Osteoblast (primary cell): Measurements from ENCODE around the gene VWCE. TPM values are rescaled to one million over a fixed set of nuclear protein-coding genes. Genes with fewer than 3 reads are reported as not detected.
"Not testable (repeated sequence)": the region's sequence is repeated elsewhere in the genome, so short reads cannot be mapped to it uniquely, and the experiment has no call there.

ENCODE experiments used
- DNase-seq: peaks from one replicate; pipeline ENCODE4 v3.0.0; 2011; ENCODE audit warnings: low spot score, mixed read lengths; ENCODE audit not compliant: insufficient read length; ENCODE audit errors: missing footprints
- H2AFZ ChIP-seq: 2 replicates; pipeline ENCODE4 v1.6.0; 2011; ENCODE audit warnings: mild to moderate bottlenecking, low read length
- H3K27ac ChIP-seq: 2 replicates; pipeline ENCODE4 v1.5.1; 2011; ENCODE audit warnings: mild to moderate bottlenecking, low read depth, low read length, moderate library complexity
- H3K27me3 ChIP-seq: 2 replicates; pipeline ENCODE4 v1.6.0; 2012; ENCODE audit warnings: mild to moderate bottlenecking, control low read depth, inconsistent platforms, low read length, moderate library complexity; ENCODE audit not compliant: insufficient read depth
- H3K36me3 ChIP-seq: 2 replicates; pipeline ENCODE4 v1.5.1; 2011; ENCODE audit warnings: mild to moderate bottlenecking, low read length, control low read depth, moderate library complexity; ENCODE audit not compliant: insufficient read depth
- H3K4me1 ChIP-seq: 2 replicates; pipeline ENCODE4 v1.5.1; 2011; ENCODE audit warnings: mild to moderate bottlenecking, low read length, control low read depth, moderate library complexity; ENCODE audit not compliant: insufficient read depth
- H3K4me2 ChIP-seq: 2 replicates; pipeline ENCODE4 v1.6.0; 2011; ENCODE audit warnings: mild to moderate bottlenecking, low read length; ENCODE audit not compliant: insufficient read depth
- H3K4me3 ChIP-seq: fragments of 200-600 bp; sonication (generic); 3 replicates; pipeline ENCODE4 v1.5.1; 2012; ENCODE audit warnings: mild to moderate bottlenecking, low read length, inconsistent platforms; ENCODE audit not compliant: insufficient read depth
- H3K79me2 ChIP-seq: 2 replicates; pipeline ENCODE4 v1.6.0; 2012; ENCODE audit warnings: mild to moderate bottlenecking, low read length, control low read depth, inconsistent platforms; ENCODE audit not compliant: insufficient read depth
- H3K9me3 ChIP-seq: 2 replicates; pipeline ENCODE4 v1.5.1; 2011; ENCODE audit warnings: low read depth, low read length, control low read depth
- H4K20me1 ChIP-seq: 2 replicates; pipeline ENCODE4 v1.6.0; 2012; ENCODE audit warnings: mild to moderate bottlenecking, low read length, control low read depth; ENCODE audit not compliant: insufficient read depth
- total RNA-seq: library from RNA; depleted of rRNA; stranded (reverse); fragments of >200 nt; gene quantifications from 2 replicates; pipeline ENCODE4 v1.2.3, GENCODE V29; 2012

The VWCE gene
- total RNA-seq, 1 donor, result 4.7 TPM

DNA sequence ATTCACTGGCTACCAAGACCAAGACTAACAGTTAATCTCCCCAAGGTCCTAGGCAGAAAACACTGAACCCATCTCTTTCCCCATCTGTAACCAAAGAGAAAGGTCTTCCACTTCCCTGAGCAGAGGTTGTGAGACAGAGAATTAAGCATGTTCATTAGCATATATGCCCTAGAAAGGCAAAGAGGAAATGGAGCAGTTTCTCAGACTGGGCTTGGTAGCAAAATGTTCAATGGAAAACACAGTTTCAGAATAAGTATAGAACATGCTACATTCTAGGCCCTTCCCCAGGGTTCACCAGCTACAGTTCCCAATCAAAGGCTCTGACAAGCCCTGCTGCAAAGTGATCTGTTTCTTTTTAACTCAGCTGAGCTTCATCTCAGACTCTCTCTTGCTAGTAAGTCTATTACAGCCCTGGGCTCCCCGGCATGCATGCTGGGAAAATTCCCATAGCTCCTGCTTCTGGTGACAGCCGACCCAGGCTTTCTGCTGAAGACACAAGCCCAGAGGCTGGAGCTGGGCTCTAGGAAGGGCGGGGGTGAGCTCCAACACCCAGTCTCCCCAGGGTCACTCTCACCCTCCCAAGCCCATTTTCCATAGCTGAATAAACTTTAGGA lies 81.3 kb downstream of the VWCE start:
- H3K4me2 ChIP-seq, H3K27me3 ChIP-seq, H3K79me2 ChIP-seq: not testable (repeated sequence)

DNA sequence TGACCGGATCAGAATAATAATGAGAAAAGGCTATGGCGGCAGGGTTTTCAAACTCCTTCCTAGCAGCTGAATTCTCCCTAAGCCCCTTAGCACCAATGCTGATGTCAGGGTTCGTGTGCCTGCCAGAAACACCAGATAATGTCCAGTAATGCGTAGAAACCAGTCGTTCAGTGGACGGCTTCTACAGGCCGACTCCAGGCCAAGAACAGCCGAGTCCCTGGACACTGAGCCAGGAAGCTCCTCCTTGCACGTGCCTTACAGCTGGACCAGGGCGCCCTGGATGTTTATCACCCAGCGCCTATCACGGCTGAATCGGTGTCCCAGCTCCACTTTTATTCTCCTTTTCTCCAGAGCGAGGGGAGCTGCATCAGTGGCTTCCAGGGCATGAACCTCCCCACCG lies 82.9 kb downstream of the VWCE start:
- not testable (repeated sequence) for H3K79me2 ChIP-seq, DNase-seq, H3K9me3 ChIP-seq, H4K20me1 ChIP-seq, H3K4me2 ChIP-seq, H2AFZ ChIP-seq, H3K4me1 ChIP-seq, H3K4me3 ChIP-seq, H3K36me3 ChIP-seq, H3K27me3 ChIP-seq, H3K27ac ChIP-seq

More for the DNA sequence above, 81.3 kb downstream of the VWCE start:
- H4K20me1 ChIP-seq, H3K4me1 ChIP-seq, H3K36me3 ChIP-seq, H3K4me3 ChIP-seq, H2AFZ ChIP-seq, H3K27ac ChIP-seq, DNase-seq, H3K9me3 ChIP-seq: not testable (repeated sequence)

DNA sequence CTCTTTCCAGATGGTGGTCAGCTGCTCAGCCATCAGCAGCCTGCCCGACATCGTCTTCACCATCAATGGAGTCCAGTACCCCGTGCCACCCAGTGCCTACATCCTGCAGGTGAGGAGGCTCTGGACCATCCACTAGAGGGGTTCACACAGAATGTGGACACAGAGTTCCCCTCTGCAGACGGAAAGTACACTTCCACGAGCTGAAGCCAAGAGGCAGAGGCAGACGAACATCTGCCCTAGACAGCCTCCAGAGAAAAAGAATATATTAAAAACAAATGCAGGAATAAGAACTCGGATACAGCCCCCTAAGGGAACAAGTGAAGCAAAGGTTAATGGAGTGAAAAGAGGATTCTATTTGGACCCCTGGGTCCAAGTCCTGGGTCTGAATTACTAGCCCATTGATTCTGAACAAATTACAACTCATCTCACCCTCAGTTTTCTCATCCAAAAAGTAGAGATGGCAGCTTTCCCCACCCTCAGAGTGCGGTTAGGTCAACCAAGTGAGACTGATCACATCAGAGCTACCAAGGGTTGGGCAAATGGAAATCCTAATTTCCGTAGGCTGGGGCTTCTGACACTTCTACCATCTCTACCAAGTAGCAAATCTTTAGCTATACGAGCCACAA lies 83.7 kb downstream of the VWCE start:
- not testable (repeated sequence) for H3K27ac ChIP-seq, H3K4me1 ChIP-seq, H3K4me2 ChIP-seq, H3K4me3 ChIP-seq, H2AFZ ChIP-seq, H3K79me2 ChIP-seq, H3K36me3 ChIP-seq, DNase-seq, H4K20me1 ChIP-seq, H3K9me3 ChIP-seq, H3K27me3 ChIP-seq

- not testable (repeated sequence) for DNase-seq, H3K27me3 ChIP-seq, H4K20me1 ChIP-seq, H3K27ac ChIP-seq, H3K9me3 ChIP-seq, H3K79me2 ChIP-seq, H2AFZ ChIP-seq, H3K4me2 ChIP-seq, H3K36me3 ChIP-seq, H3K4me3 ChIP-seq, H3K4me1 ChIP-seq
Measured at GRCh38 chr11:61210629-61211028, 84.5 kb downstream of the VWCE start.

Other genes with a start within 250 kb of the VWCE start
- not detected in 2 replicates for gene CD5, start 192.8 kb downstream of the VWCE start, total RNA-seq
- gene VPS37C, start 133.9 kb downstream of the VWCE start, total RNA-seq, result 16.8 and 19.2 TPM in 2 replicates
- gene PGA3, start 91.8 kb downstream of the VWCE start, total RNA-seq, result not detected in 2 replicates
- gene PGA4, start 73.0 kb downstream of the VWCE start, total RNA-seq, result not detected in 2 replicates
- gene PGA5, start 54.1 kb downstream of the VWCE start, total RNA-seq, result not detected in 2 replicates
- 330 and 331 TPM in 2 replicates for gene DDB1, start 37.8 kb upstream of the VWCE start, total RNA-seq
- gene TKFC, start 37.9 kb upstream of the VWCE start, total RNA-seq, result 21.8 and 30.0 TPM in 2 replicates
- gene CYB561A3, start 66.6 kb upstream of the VWCE start, total RNA-seq, result 149 and 151 TPM in 2 replicates
- 41.3 and 48.3 TPM in 2 replicates for gene TMEM138, start 67.1 kb upstream of the VWCE start, total RNA-seq
- gene TMEM216, start 97.3 kb upstream of the VWCE start, total RNA-seq, result 5.8 and 8.3 TPM in 2 replicates
- gene CPSF7, start 134.7 kb upstream of the VWCE start, total RNA-seq, result 29.0 and 29.2 TPM in 2 replicates
- 37.7 and 46.3 TPM in 2 replicates for gene SDHAF2, start 134.8 kb upstream of the VWCE start, total RNA-seq
- under 0.01 TPM in 2 replicates for gene LRRC10B, start 213.4 kb upstream of the VWCE start, total RNA-seq